ENCODE measurements around the gene AHSG.
A peak's percentile ranks its signal among the peaks of the same experiment; 100 is the strongest.
"Not testable (repeated sequence)": the region's sequence is repeated elsewhere in the genome, so short reads cannot be mapped to it uniquely, and the experiment has no call there.

AHSG gene, protein sequence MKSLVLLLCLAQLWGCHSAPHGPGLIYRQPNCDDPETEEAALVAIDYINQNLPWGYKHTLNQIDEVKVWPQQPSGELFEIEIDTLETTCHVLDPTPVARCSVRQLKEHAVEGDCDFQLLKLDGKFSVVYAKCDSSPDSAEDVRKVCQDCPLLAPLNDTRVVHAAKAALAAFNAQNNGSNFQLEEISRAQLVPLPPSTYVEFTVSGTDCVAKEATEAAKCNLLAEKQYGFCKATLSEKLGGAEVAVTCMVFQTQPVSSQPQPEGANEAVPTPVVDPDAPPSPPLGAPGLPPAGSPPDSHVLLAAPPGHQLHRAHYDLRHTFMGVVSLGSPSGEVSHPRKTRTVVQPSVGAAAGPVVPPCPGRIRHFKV

GRCh38 chr3:186612721-186613636 lies at the start of gene AHSG:
TSS of gene AHSG (plus strand) at chr3:186613060. CDS start at chr3:186613142, 82 bp downstream.
- Histone ChIP-seq H3K79me2 (ENCODE audit: control insufficient read depth, insufficient read depth, low read length, unreplicated experiment) (no peaks in the 10 kb centered on the region), H3K4me3 (ENCODE audit: low read depth, low read length) (no peak within 1 kb of the TSS), H3K27me3 (ENCODE audit: insufficient read depth, low read length) (peaks cover 27% of the 10 kb centered on the region), H2AFZ (ENCODE audit: low read length, unreplicated experiment) (no peak within 1 kb of the TSS), H3K4me1 (ENCODE audit: control insufficient read depth, insufficient read depth, low read length, unreplicated experiment) (peaks cover 5% of the 10 kb centered on the region), H3K27ac (ENCODE audit: low read depth, low read length) (no peak within 1 kb of the TSS), H3K36me3 (ENCODE audit: insufficient read depth, low read length) (no peaks in the 10 kb centered on the region)

GRCh38 chr3:186564586-186564985 lies 48.3 kb upstream of the AHSG start:
- Histone ChIP-seq H3K36me3 (ENCODE audit: insufficient read depth, low read length) (peaks cover 16% of the 10 kb centered on the region; the same call in 1 of the 2 replicates), H3K27me3 (ENCODE audit: insufficient read depth, low read length) (no peaks in the 10 kb centered on the region), H3K4me3 (ENCODE audit: low read depth, low read length) (no peak overlapping the region), H2AFZ (ENCODE audit: low read length, unreplicated experiment) (no peak overlapping the region), H3K79me2 (ENCODE audit: control insufficient read depth, insufficient read depth, low read length, unreplicated experiment) (peaks cover 17% of the 10 kb centered on the region), H3K27ac (ENCODE audit: low read depth, low read length) (no peak overlapping the region), H3K4me1 (ENCODE audit: control insufficient read depth, insufficient read depth, low read length, unreplicated experiment) (peaks cover 7% of the 10 kb centered on the region)

GRCh38 chr3:186566772-186567071 lies 46.1 kb upstream of the AHSG start:
- Histone ChIP-seq H3K4me3 (ENCODE audit: low read depth, low read length) (peak overlapping the region; percentile 97), H3K4me1 (ENCODE audit: control insufficient read depth, insufficient read depth, low read length, unreplicated experiment) (peaks cover 13% of the 10 kb centered on the region), H3K27me3 (ENCODE audit: insufficient read depth, low read length) (no peaks in the 10 kb centered on the region), H2AFZ (ENCODE audit: low read length, unreplicated experiment) (peak overlapping the region; percentile 87), H3K79me2 (ENCODE audit: control insufficient read depth, insufficient read depth, low read length, unreplicated experiment) (peaks cover 27% of the 10 kb centered on the region), H3K27ac (ENCODE audit: low read depth, low read length) (peak overlapping the region; percentile 8; the same call in 1 of the 2 replicates), H3K36me3 (ENCODE audit: insufficient read depth, low read length) (peaks cover 8% of the 10 kb centered on the region; the same call in 1 of the 2 replicates)

DNA sequence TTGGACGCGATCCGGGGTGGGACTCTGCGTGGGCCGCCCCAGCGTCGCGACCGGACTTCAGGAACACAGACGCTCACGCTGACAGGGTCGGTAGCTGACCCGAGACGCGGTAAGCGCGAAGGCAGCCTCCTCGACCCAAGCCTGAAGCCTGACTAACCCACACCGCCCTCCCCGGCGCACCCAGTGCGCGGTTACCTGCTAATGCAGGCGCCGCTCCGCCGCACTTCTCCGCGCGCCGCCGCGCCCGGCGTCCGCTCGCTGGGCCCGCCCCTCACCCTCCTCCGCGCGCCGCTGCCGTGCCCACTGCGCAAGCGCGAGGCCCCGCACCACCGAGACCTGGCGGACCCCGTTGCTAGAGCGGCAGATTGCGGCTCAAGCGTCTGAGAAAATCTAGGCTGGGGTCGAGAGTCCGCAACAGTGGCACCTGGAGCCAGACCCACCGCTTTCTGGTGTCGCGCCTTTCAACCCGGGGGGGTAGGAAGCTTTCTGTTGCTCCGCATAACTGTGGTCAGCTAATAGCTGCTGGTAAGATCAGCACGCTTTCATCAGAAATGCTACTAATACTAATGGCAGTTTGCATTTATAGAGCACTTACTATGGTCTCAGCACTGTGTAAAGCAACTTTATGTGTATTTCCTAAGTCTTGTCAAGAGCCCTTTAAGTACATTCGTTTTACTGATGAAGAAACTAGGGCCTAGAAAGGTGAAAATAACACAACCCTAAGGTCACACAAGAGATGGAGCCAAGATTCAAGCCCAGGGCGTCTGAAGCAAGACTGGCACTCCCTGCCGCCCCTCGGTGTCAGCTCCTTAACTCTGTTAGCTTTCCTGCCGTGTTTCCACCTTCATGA lies 45.6 kb upstream of the AHSG start, which contains the start of gene TBCCD1:
Gene TBCCD1, minus strand, starts transcription at position 268 of the 850 bp plus-strand sequence. CDS start 3,010 bp downstream, outside the sequence.
- Histone ChIP-seq H3K4me1 (ENCODE audit: control insufficient read depth, insufficient read depth, low read length, unreplicated experiment) (peaks cover 13% of the 10 kb centered on the region), H2AFZ (ENCODE audit: low read length, unreplicated experiment) (peak within 1 kb of the TSS; percentile 92), H3K79me2 (ENCODE audit: control insufficient read depth, insufficient read depth, low read length, unreplicated experiment) (peaks cover 30% of the 10 kb centered on the region), H3K4me3 (ENCODE audit: low read depth, low read length) (peak within 1 kb of the TSS; percentile 97), H3K27ac (ENCODE audit: low read depth, low read length) (peak within 1 kb of the TSS; percentile 34; the same call in 1 of the 2 replicates), H3K27me3 (ENCODE audit: insufficient read depth, low read length) (no peaks in the 10 kb centered on the region), H3K36me3 (ENCODE audit: insufficient read depth, low read length) (peaks cover 5% of the 10 kb centered on the region; the same call in 1 of the 2 replicates)

DNA sequence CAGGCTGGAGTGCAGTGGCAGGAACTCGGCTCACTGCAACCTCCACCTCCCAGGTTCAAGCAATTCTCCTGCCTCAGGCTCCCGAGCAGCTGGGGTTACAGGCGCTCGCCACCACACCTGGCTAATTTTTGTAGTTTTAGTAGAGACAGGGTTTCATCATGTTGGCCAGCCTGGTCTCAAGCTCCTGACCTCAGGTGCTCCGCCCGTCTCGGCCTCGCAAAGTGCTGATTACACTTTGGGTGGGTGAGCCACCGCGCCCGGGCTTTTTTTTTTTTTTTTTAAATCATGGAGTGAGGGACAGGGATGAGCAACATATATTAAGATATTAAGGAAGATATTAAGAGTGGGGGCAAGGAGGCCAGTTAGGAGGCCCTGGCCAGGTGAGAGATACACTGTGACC lies 43.5 kb upstream of the AHSG start:
- not testable (repeated sequence) for H3K36me3 ChIP-seq (ENCODE audit: insufficient read depth, low read length); H3K27ac ChIP-seq (ENCODE audit: low read depth, low read length); H2AFZ ChIP-seq (ENCODE audit: low read length, unreplicated experiment); H3K27me3 ChIP-seq (ENCODE audit: insufficient read depth, low read length)
- Histone ChIP-seq H3K79me2 (ENCODE audit: control insufficient read depth, insufficient read depth, low read length, unreplicated experiment) (peaks cover 30% of the 10 kb centered on the region), H3K4me3 (ENCODE audit: low read depth, low read length) (peak overlapping the region; percentile 98), H3K4me1 (ENCODE audit: control insufficient read depth, insufficient read depth, low read length, unreplicated experiment) (peaks cover 13% of the 10 kb centered on the region)

GRCh38 chr3:186569779-186570095 lies 43.1 kb upstream of the AHSG start:
- Histone ChIP-seq H3K4me3 (ENCODE audit: low read depth, low read length) (peak overlapping the region; percentile 98), H3K27ac (ENCODE audit: low read depth, low read length) (0 out of 2 replicates have a peak overlapping the region, but pooled peaks have one; percentile 20), H3K4me1 (ENCODE audit: control insufficient read depth, insufficient read depth, low read length, unreplicated experiment) (peaks cover 13% of the 10 kb centered on the region), H3K27me3 (ENCODE audit: insufficient read depth, low read length) (no peaks in the 10 kb centered on the region), H2AFZ (ENCODE audit: low read length, unreplicated experiment) (peak overlapping the region; percentile 73), H3K36me3 (ENCODE audit: insufficient read depth, low read length) (peaks cover 10% of the 10 kb centered on the region; the same call in 1 of the 2 replicates), H3K79me2 (ENCODE audit: control insufficient read depth, insufficient read depth, low read length, unreplicated experiment) (peaks cover 30% of the 10 kb centered on the region)

- peak within 1 kb of the TSS; percentile 62; the same call in 1 of the 2 replicates for H3K27ac ChIP-seq (ENCODE audit: low read depth, low read length)
- H3K4me3 ChIP-seq (ENCODE audit: low read depth, low read length), result peak within 1 kb of the TSS; percentile 98
- H3K36me3 ChIP-seq (ENCODE audit: insufficient read depth, low read length), result peaks cover 10% of the 10 kb centered on the region; the same call in 1 of the 2 replicates
- peak within 1 kb of the TSS; percentile 85 for H2AFZ ChIP-seq (ENCODE audit: low read length, unreplicated experiment)
- H3K27me3 ChIP-seq (ENCODE audit: insufficient read depth, low read length), result no peaks in the 10 kb centered on the region
- H3K79me2 ChIP-seq (ENCODE audit: control insufficient read depth, insufficient read depth, low read length, unreplicated experiment), result peaks cover 27% of the 10 kb centered on the region
- H3K4me1 ChIP-seq (ENCODE audit: control insufficient read depth, insufficient read depth, low read length, unreplicated experiment), result peaks cover 13% of the 10 kb centered on the region
Measured at GRCh38 chr3:186570096-186570940, 42.5 kb upstream of the AHSG start, which contains the start of gene DNAJB11. TSS of gene DNAJB11 (plus strand) at chr3:186570720. CDS start at chr3:186570898, 178 bp downstream.

DNA sequence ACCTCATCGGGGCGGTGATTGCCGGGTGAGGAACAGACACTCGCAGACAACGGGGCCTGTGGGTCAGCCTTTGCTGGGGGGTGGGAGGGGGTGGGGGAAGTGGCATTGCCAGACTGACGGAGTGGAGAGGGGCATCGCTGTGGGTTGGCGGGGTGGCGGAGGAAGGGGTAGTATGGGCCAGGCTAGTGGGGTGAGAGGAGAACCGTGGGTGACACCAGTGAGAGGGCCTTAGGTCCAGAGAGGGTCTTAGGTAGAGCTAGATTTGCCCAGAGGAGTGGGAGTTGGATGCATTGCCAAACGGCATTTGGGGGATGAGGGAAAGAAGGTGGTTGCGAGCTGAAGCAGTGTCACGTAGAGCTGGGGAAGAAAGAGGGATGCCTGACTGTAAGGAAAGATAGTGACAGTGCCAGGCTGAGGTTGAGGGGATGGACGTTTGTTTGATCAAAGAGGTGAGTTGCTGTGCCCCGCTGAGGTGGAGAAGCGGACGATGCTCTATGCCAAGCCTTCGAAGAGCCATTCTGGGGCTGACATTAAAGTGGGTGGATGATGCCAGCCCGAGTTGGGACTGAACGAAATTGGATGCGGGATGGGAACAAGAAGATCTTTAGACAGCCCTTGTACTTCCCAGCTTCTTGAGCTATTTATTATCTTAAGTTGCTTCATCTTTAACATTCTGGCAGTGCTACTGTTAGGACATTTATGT lies 41.8 kb upstream of the AHSG start:
- Histone ChIP-seq H3K4me1 (ENCODE audit: control insufficient read depth, insufficient read depth, low read length, unreplicated experiment) (peaks cover 13% of the 10 kb centered on the region), H3K79me2 (ENCODE audit: control insufficient read depth, insufficient read depth, low read length, unreplicated experiment) (peaks cover 25% of the 10 kb centered on the region), H3K4me3 (ENCODE audit: low read depth, low read length) (peak overlapping the region; percentile 98), H3K36me3 (ENCODE audit: insufficient read depth, low read length) (peaks cover 16% of the 10 kb centered on the region), H3K27me3 (ENCODE audit: insufficient read depth, low read length) (no peaks in the 10 kb centered on the region), H3K27ac (ENCODE audit: low read depth, low read length) (peak overlapping the region; percentile 62; the same call in 1 of the 2 replicates), H2AFZ (ENCODE audit: low read length, unreplicated experiment) (peak overlapping the region; percentile 85)

DNA sequence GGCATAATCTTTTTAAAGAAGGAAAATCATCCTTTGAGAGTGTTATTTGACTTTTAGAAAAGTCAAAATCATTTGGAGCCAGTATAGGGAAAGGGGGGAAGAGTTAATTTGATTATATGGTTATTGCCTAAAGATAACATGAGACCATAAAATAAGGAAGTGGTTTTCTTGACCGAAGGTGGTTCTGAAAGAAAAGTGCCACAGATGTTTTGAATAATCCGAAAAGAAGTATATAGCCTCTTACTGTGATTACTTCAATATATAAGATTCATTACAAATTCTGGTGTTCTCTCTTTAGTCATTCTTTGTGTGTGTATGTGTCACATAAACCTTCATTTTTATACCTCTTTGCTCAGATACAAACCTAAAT lies 41.2 kb upstream of the AHSG start:
- H3K36me3 ChIP-seq (ENCODE audit: insufficient read depth, low read length), result peaks cover 20% of the 10 kb centered on the region
- no peak overlapping the region for H2AFZ ChIP-seq (ENCODE audit: low read length, unreplicated experiment)
- peak overlapping the region; percentile 98 for H3K4me3 ChIP-seq (ENCODE audit: low read depth, low read length)
- H3K4me1 ChIP-seq (ENCODE audit: control insufficient read depth, insufficient read depth, low read length, unreplicated experiment), result peaks cover 13% of the 10 kb centered on the region
- H3K79me2 ChIP-seq (ENCODE audit: control insufficient read depth, insufficient read depth, low read length, unreplicated experiment), result peaks cover 20% of the 10 kb centered on the region
- H3K27ac ChIP-seq (ENCODE audit: low read depth, low read length), result no peak overlapping the region
- no peaks in the 10 kb centered on the region for H3K27me3 ChIP-seq (ENCODE audit: insufficient read depth, low read length)

Data from ACC112 (cell line).